Astrocyte of the spinal cord (primary cell): ENCODE measurements around the gene CIRBP.
"Not testable (repeated sequence)": the region's sequence is repeated elsewhere in the genome, so short reads cannot be mapped to it uniquely, and the experiment has no call there.

Source experiments
- DNase-seq: peaks from one replicate; pipeline ENCODE4 v3.0.0; 2011; ENCODE audit warnings: low read depth, low spot score
- H3K4me3 ChIP-seq: 2 replicates; pipeline ENCODE4 v1.5.1; 2011; ENCODE audit warnings: low read depth, mild to moderate bottlenecking, low read length, moderate library complexity
- in situ Hi-C: cut with HindIII; loops from 2 replicates; pipeline ENCODE4 v1.10.0; 2017; ENCODE audit warnings: low sequenced_read_pairs
- TF ChIP-seq, protein P1 (sequence below): IDR thresholded peaks from 2 replicates; pipeline ENCODE4 v1.5.1; 2012; ENCODE audit warnings: low read depth, mild to moderate bottlenecking, low read length, inconsistent platforms

CIRBP gene

DNA sequence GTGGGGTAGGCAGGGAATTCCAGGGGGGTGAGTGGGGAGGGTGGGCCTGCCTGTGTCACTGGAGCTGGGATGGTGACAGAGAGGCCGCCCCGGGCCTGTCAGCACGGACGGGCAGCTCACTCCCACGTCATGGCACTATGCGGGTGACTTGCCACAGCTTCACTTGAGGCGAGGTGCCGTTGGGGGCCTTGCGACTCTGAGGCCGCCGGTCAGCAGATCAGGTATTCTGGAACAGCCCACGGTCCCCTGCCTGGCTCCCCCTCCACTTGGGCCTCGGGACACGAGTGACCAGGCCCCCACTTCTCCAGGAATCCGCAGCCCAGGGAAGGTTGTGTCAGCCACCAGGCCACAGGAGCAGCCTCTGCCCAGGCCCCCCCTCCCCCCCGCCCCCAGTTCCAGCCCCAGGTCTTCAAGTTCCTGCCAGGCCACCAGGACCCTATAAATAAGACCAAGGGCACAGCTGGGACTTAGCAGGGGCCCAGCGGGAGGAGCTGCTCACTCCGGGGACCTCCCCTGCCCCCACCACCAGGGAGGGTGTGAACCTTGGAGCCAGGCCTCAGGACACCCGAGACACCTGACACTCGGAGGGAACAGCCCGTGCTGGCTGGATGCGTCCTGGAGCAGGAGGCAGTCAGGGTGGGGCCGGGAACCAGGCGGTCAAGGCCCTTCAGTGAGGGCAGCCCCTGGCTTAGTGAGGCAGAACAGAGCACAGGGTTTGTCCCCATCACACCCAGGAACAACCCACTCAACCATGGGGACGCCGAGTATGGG, 23.5 kb upstream of the CIRBP start:
- in situ Hi-C loops = no loop called here

DNA sequence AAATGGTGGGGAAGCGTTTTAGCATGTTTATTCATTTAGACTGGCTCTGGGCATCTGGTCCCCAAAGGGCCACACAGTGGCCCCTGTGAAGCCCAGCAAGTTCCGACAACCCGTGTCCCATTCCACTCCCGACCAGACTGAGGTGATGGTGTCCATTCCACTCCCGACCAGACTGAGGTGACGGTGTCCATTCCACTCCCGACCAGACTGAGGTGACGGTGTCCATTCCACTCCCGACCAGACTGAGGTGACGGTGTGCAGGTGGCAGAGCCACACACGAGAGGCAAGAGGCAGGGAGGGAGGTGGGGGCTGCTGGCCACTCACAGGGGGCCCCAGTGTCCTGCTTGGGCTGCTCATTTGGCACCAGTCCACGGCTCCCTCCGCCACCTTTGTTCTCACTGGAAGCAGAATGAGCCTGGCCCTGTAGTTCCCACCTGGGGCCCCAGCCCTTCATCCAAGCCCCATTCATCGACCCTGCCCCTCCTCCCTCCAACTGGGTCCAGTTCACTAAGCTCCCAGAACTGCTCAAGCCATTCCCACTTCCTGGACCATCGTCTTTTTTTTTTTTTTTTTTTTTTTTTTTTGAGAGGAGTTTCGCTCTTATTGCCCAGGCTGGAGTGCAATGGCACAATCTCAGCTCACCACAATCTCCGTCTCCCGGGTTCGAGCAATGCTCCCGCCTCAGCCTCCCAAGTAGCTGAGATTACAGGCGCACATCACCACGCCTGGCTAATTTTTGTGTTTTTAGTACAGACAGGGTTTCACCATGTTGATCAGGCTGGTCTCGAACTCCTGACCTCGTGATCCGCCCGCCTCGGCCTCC, 22.7 kb upstream of the CIRBP start:
- in situ Hi-C loops, H3K4me3 ChIP-seq, DNase-seq: not testable (repeated sequence)

More for the DNA sequence above, 23.5 kb upstream of the CIRBP start:
- no peak overlapping the region for H3K4me3 ChIP-seq
- TF ChIP-seq, protein P1, sequence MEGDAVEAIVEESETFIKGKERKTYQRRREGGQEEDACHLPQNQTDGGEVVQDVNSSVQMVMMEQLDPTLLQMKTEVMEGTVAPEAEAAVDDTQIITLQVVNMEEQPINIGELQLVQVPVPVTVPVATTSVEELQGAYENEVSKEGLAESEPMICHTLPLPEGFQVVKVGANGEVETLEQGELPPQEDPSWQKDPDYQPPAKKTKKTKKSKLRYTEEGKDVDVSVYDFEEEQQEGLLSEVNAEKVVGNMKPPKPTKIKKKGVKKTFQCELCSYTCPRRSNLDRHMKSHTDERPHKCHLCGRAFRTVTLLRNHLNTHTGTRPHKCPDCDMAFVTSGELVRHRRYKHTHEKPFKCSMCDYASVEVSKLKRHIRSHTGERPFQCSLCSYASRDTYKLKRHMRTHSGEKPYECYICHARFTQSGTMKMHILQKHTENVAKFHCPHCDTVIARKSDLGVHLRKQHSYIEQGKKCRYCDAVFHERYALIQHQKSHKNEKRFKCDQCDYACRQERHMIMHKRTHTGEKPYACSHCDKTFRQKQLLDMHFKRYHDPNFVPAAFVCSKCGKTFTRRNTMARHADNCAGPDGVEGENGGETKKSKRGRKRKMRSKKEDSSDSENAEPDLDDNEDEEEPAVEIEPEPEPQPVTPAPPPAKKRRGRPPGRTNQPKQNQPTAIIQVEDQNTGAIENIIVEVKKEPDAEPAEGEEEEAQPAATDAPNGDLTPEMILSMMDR = no peak
- DNase-seq = no peak

DNA sequence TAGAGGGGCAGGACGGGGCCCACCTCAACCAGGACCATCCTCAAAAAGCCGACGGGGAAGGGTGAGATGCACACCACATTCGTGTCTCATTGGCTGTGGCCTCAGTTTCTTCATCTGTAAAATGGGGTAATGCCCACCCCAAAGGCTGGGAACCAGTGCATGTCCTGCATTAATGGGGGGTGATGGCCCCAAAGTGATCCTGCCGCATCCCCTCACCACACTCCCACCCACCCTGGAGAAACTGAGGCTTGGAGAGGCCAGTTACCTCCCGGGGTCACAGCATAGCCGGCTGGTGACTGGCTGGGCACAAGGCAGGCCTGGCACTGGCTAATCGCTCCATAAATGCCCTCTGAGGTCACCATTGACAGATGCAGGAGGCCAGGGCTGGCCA, 21.4 kb upstream of the CIRBP start:
- in situ Hi-C loops = no loop called here
- no peak for DNase-seq
- TF ChIP-seq, protein P1 = no peak
- H3K4me3 ChIP-seq = peak overlapping the region; percentile 67

DNA sequence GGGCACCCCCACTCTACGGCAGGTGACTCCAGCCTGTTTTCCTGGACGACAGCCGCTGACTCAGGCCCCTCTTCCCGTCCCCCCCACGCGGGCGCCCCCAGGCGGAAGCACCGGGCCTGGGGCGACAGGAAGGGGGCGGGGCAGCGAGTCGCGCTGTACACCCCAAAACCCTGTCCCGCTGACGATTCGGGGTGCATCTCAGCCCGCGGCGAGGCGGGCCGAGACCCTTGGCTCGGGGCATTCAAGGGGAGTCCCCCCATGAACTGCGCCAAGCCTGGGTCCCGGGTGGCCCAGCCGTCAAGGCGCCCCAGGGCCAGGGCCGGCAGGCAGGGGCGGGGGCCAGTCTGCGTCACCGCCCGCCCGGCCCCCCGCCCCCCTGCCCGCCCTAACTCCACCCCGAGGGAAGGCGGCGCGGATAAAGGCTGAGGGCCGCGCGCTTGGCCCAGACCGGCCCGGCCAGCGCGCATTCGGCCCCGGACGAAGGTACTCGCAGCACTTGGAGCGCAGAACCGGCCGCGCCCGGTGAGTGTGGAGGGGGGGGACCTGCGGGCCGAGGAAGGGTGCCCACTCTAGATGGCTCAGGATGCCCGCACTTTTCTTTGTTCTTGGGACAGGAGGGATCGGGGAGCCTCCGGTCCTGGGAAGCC, 20.9 kb upstream of the CIRBP start, which contains the start of gene MIDN:
MIDN (plus strand) TSS at position 445 of the 647 bp plus-strand sequence. CDS start 1,714 bp downstream, outside the sequence.
- DNase-seq = peak; percentile 92
- TF ChIP-seq, protein P1 = peak; percentile 42
- H3K4me3 ChIP-seq = peak within 1 kb of the TSS; percentile 67

DNA sequence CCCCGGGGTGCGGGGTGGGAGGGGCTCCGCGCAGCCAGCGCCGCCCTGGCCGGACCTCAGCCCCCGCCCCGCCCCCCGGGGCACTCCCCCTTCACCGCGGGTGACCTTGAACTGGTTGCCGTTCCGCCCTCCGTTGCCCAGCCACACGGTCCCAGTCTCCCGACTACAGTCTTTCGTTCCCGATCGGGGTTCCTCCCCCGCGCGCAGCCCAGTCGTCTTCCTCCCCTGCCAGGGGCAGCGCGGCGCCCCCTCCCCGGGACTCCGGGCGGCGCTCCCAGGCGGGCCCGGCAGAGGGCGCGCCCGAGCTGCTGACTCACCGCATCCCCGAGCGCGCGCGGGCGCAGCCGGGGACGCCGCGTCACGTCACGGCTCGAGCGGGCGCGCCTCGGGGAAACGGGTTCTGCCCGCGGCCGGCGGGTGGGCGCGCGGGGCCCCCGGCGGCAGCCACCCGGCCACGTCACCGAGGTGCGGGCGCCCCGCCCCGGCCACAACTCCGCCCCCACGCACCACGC, 20.3 kb upstream of the CIRBP start:
- TF ChIP-seq, protein P1 = peak; percentile 59
- DNase-seq = no peak
- in situ Hi-C loops = no loop called here
- peak overlapping the region; percentile 67 for H3K4me3 ChIP-seq

More for the DNA sequence above, 20.9 kb upstream of the CIRBP start, which contains the start of gene MIDN:
- in situ Hi-C loops = no loop called here

DNA sequence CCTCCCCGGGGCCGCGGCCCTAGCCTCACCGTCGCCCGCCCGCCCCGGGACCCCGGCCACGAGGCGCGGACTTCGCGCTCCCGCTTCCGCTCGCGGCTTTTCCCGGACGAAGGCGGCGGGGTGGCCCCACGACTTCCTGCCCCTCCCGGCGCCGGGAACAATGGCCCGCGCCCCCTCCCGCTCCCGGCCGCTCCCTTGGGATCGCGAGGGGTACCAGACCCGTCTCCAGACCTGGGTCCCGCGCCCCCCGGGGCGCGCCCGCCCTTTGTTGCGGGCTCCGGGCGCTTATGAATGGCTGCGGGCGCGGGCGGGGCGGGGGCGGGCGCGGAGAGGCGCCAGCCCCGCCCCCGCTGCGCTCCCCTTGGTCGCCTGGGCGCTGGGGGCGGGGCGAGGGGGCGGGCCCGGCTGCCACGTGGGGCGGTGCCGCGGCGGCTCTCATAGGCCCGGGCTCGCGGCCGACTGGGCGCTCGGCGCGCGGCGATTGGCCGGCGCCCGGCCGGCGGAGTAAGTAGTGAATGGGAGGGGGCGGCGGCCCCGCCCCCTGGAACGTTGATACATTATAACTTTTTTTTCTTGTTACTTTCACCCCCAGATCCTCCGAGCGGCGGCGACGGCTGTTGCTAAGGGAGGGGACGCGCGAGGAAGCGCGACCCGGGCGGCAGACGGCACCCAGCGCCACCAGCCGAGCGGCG, 19.7 kb upstream of the CIRBP start:
- in situ Hi-C loops = no loop called here
- peak overlapping the region; percentile 67 for H3K4me3 ChIP-seq
- TF ChIP-seq, protein P1 = no peak
- DNase-seq = peak; percentile 98
